Loucy (cell line): ENCODE data around the gene SPSB1.

Experiments used
- CTCF ChIP-seq: fragments of 200-600 bp; sonication (generic); conservative IDR thresholded peaks from 2 replicates; pipeline ENCODE4 v1.5.1; 2014; ENCODE audit warnings: mild to moderate bottlenecking, antibody characterized with exemption, low read length
- EZH2phosphoT487 ChIP-seq: fragments of 200-600 bp; IDR thresholded peaks from 2 replicates; pipeline ENCODE4 v1.6.1; 2018; ENCODE audit warnings: antibody characterized with exemption, mild to moderate bottlenecking, moderate library complexity, borderline replicate concordance

DNA sequence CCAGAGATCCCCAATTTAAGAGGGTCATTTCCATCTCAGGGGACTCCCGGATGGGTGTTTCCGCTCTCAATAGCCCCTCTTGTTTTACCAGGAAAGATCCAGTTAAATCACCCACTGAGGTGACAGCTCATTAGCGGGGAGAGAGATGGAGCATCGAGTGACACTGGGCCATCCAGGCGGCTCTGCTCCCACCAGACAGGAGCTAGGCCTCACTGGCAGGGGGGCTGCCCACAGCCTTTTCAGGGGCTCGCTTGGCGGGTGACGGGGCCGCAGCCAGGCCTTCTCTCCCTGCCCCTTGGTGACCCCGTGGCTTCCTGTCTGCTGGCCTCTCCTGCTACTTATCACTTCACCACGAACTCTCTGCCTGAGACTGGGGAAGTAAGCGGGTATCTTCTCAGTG, 26.7 kb upstream of the SPSB1 start:
- TF ChIP-seq EZH2phosphoT487 (no peak), CTCF (no peak)
